ENCODE measurements around the gene TMEM222. TPM values are rescaled to one million over a fixed set of nuclear protein-coding genes. Genes with fewer than 3 reads are reported as not detected.

The TMEM222 gene
- 28.5 and 32.5 TPM in 2 replicates for total RNA-seq

GRCh38 chr1:27321813-27322568 lies at the start of gene TMEM222:
TMEM222 (plus strand) TSS chr1:27322163; CDS start chr1:27322198, 35 bp downstream.

GRCh38 chr1:27341525-27342252 lies 19.7 kb downstream of the TMEM222 start, which contains the start of gene SYTL1:
SYTL1 (plus strand) TSS chr1:27342022; CDS start chr1:27345335, 3,313 bp downstream.

GRCh38 chr1:27366411-27367159 lies 44.6 kb downstream of the TMEM222 start, which contains the start of gene MAP3K6:
MAP3K6 (minus strand) TSS chr1:27366961; CDS start chr1:27366597, 364 bp downstream.

GRCh38 chr1:27374362-27375086 lies 52.6 kb downstream of the TMEM222 start, which contains the start of gene FCN3:
FCN3 (minus strand) TSS chr1:27374824; CDS start chr1:27374818, 6 bp downstream.

GRCh38 chr1:27383039-27383605 lies 61.2 kb downstream of the TMEM222 start, which contains the start of gene CD164L2:
CD164L2 (minus strand) TSS chr1:27383333; CDS start chr1:27383239, 94 bp downstream.

Other genes starting within 250 kb of the TMEM222 start
- gene SLC9A1, start 167.0 kb upstream of the TMEM222 start, total RNA-seq: 18.6 and 24.7 TPM in 2 replicates
- 22.1 and 24.4 TPM in 2 replicates for gene WDTC1, start 87.5 kb upstream of the TMEM222 start, total RNA-seq
- gene SYTL1, start 19.9 kb downstream of the TMEM222 start, total RNA-seq: 0.32 and 2.2 TPM in 2 replicates
- 11.8 and 16.0 TPM in 2 replicates for gene MAP3K6, start 44.8 kb downstream of the TMEM222 start, total RNA-seq
- not detected in 2 replicates for gene FCN3, start 52.7 kb downstream of the TMEM222 start, total RNA-seq
- gene CD164L2, start 61.2 kb downstream of the TMEM222 start, total RNA-seq: not detected in 2 replicates
- gene GPR3, start 70.5 kb downstream of the TMEM222 start, total RNA-seq: 2.2 and 2.8 TPM in 2 replicates
- gene WASF2, start 168.0 kb downstream of the TMEM222 start, total RNA-seq: 28.8 and 54.2 TPM in 2 replicates